GM12872 (cell line): ENCODE results near the gene PIEZO2.

ENCODE experiments used
- CTCF ChIP-seq: IDR thresholded peaks from 3 replicates; pipeline ENCODE4 v1.5.1; 2011; ENCODE audit warnings: low read depth, mild to moderate bottlenecking, low read length, moderate library complexity; ENCODE audit not compliant: insufficient read depth

Gene PIEZO2

GRCh38 chr18:11156978-11157377, 7.6 kb upstream of the PIEZO2 start:
- TF ChIP-seq CTCF: no peak

- TF ChIP-seq CTCF: no peak
Observed at GRCh38 chr18:11155034-11155759, 5.8 kb upstream of the PIEZO2 start.

GRCh38 chr18:11154368-11154989, 5.1 kb upstream of the PIEZO2 start:
- peak; percentile 43 for TF ChIP-seq CTCF

- no peak for TF ChIP-seq CTCF
Observed at GRCh38 chr18:11153097-11153496, 3.7 kb upstream of the PIEZO2 start.

- no peak for TF ChIP-seq CTCF
Observed at GRCh38 chr18:11150271-11150615, 874 bp upstream of the PIEZO2 start.

- no peak for TF ChIP-seq CTCF
Observed at GRCh38 chr18:11148680-11149440, 509 bp downstream of the PIEZO2 start.

- no peak for TF ChIP-seq CTCF
Observed at GRCh38 chr18:11147962-11148679, 1.2 kb downstream of the PIEZO2 start.
